GM18951 (cell line): ENCODE data around the gene ERICH2.

Experiments
- POLR2A ChIP-seq: IDR thresholded peaks from 4 replicates; pipeline ENCODE4 v1.6.1; 2011; ENCODE audit warnings: mild to moderate bottlenecking; ENCODE audit not compliant: insufficient read length, insufficient read depth; ENCODE audit errors: extremely low read depth
- in situ Hi-C: fragments of 300-500 bp; cut with MboI; formaldehyde crosslinking; loops from one replicate; pipeline ENCODE4 v1.12.0; 2022; ENCODE audit warnings: low sequenced_read_pairs, mixed read lengths, inconsistent platforms; ENCODE audit not compliant: unreplicated experiment

The ERICH2 gene

GRCh38 chr2:170772295-170772694 lies 2.1 kb downstream of the ERICH2 start:
- no peak for TF ChIP-seq POLR2A

DNA sequence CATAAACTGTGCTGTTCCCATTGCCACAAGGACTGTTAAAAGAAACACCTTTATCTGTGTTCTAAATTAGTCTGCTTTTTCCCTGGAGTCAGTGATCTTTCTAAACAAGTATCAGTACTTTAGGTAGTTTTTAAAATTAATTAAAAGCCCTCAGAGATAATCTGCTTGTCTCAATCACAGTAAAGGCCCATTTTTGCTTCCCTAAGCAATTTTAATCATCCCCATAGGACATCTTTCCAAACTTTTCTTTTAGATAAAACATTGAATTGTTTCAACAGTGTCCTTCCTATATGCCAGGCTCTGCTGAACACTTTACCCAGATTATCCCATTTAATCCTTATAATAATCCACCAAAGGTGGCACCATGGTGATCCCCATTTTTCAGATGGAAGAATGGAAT lies 3.9 kb downstream of the ERICH2 start:
- TF ChIP-seq POLR2A: no peak
- in situ Hi-C loops: no loop called here

More at GRCh38 chr2:170772295-170772694, 2.1 kb downstream of the ERICH2 start:
- in situ Hi-C loops: no loop called here

DNA sequence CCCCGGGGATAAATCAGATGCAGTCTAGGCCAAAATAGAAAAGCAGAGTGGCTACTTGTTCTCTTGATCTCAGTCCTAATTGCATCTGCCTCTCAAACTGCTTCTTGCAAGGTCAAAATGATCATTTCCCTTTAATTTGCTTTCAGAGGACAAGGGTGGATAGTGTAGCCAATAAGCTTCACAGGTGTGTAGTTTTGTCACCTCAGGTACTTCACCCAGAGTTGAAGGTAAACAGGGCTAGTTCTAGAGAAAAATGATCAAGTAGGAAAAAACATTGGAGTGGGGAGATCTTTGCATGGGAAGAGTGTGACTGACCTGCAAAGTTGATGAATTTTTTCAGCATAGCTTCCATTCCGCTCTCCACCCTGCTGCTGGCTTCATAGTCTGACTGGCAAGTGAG lies 8.7 kb downstream of the ERICH2 start:
- in situ Hi-C loops: no loop called here
- TF ChIP-seq POLR2A: no peak

- in situ Hi-C loops: no loop called here
- TF ChIP-seq POLR2A: no peak
These were observed 9.1 kb downstream of the ERICH2 start for GRCh38 chr2:170779304-170779703.

GRCh38 chr2:170782673-170783072 lies 12.5 kb downstream of the ERICH2 start:
- TF ChIP-seq POLR2A: no peak
- in situ Hi-C loops: no loop called here

GRCh38 chr2:170783549-170783948 lies 13.4 kb downstream of the ERICH2 start:
- TF ChIP-seq POLR2A: no peak
- in situ Hi-C loops: no loop called here

- in situ Hi-C loops: no loop called here
- no peak for TF ChIP-seq POLR2A
These were observed 28.8 kb downstream of the ERICH2 start for GRCh38 chr2:170798996-170799395.

- in situ Hi-C loops: no loop called here
These were observed 36.4 kb downstream of the ERICH2 start for GRCh38 chr2:170806548-170806947.

DNA sequence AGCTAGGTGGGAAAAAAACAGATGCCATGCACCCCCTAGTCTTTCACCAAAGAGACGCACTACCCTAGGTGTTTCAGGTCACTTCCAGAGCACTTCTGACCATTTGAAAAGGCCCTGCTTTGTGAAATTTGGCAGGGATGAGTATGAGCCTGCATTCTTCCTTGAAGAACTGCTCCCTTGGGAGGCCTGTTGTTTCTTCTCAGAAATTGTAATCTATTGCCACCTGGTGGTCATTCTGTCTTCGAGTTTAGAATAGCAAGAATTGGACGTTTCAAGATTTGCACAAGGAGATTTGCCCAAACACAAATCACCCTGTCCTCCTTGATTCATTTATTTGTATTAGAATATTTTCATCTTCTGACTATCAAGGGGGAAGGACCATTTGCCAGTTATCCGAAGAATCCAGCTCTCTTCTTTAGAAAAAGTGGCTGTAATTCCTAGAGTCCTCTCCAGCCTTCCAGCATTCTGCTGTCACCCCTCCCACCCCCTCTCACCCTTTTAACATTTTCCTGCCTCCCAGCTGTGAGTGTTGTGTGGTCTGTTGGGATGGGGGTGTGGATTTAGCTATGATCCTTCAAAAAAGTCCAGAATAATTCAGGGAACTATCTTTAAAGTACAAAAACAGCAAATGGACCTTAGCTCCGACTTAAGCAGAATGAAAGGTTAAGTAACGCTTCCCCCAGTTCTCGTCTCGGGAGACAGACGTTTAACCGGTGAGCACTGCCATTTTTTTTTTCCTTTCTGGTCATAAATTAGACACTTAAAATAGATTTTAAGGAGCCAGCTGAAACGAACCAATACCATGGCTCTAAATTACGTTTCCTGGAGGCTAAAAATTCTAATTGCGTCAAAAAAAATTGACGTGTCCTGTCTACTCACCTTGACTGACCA lies 42.8 kb downstream of the ERICH2 start:
- in situ Hi-C loops: loop anchor here (10.0 kb wide), 3 partner anchors 98 to 578 kb away; partner anchors contain the start of gene SP5
- no peak for TF ChIP-seq POLR2A

More at GRCh38 chr2:170806548-170806947, 36.4 kb downstream of the ERICH2 start:
- no peak for TF ChIP-seq POLR2A

- in situ Hi-C loops: loop anchor here (10.0 kb wide), 3 partner anchors 99 to 579 kb away; partner anchors contain the start of gene SP5
- no peak for TF ChIP-seq POLR2A
These were observed 43.7 kb downstream of the ERICH2 start for GRCh38 chr2:170813611-170814532.

- TF ChIP-seq POLR2A: no peak
- in situ Hi-C loops: loop anchor here (10.0 kb wide), 3 partner anchors 100 to 580 kb away; partner anchors contain the start of gene SP5
These were observed 44.5 kb downstream of the ERICH2 start for GRCh38 chr2:170814533-170815230.

DNA sequence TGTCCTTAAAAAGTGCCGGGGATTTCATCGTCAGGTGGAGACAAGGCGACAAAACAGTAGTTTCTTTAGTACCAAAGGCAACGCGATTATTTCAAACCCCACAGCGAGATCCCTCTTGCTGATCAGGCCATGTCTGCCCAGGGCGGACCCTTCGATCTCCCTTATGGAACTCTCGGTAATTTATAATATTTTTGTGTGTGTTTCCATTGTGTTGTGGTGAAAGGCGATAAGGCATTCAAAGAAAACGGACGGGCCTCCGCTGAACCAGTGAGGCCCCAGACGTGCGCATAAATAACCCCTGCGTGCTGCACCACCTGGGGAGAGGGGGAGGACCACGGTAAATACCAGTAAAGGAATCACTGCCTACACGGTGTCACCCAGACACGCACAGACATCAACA lies 45.1 kb downstream of the ERICH2 start:
- in situ Hi-C loops: loop anchor here (10.0 kb wide), 3 partner anchors 101 to 581 kb away; partner anchors contain the start of gene SP5
- TF ChIP-seq POLR2A: no peak

DNA sequence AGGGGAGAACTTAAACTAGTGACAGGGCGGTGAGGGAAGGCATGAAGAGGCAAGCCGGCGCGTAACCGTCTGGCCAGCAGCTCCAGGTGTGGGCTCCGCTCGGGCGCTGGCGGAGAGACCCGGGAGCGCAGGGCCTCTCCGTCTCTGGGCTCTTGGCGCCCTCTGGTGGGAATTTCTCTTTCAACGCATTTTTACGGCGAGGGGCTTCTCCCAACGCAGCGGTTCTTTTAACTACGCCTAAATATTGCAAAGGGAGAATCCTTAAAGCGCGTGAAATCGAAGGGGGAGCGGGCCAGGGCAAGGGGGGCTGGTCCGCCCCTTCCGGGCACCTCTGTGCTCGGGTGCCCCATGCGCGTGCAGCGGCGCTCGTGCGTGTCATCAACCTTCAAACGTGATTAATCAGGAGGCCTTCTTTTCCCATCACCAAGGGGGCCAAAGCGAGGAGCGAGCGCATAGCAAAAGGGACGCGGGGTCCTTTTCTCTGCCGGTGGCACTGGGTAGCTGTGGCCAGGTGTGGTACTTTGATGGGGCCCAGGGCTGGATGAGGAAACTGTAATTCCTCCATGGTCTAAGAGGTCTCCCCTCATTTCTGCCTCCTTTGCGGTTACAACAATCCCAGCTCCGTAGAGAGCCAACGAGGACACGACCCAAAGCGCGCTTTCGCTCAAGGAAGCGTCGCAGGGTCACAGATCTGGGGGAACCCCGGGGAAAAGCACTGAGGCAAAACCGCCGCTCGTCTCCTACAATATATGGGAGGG lies 45.7 kb downstream of the ERICH2 start:
- in situ Hi-C loops: loop anchor here (10.0 kb wide), 3 partner anchors 101 to 581 kb away; partner anchors contain the start of gene SP5
- no peak for TF ChIP-seq POLR2A
